GM18498 (cell line): ENCODE measurements around the gene HTR4.

ENCODE experiments used
- ATAC-seq: cut with Tn5 transposase; IDR thresholded peaks from one replicate; pipeline ENCODE4 v1.9.1; 2021; ENCODE audit warnings: mild to moderate bottlenecking, moderate library complexity; ENCODE audit not compliant: unreplicated experiment

The HTR4 gene

DNA sequence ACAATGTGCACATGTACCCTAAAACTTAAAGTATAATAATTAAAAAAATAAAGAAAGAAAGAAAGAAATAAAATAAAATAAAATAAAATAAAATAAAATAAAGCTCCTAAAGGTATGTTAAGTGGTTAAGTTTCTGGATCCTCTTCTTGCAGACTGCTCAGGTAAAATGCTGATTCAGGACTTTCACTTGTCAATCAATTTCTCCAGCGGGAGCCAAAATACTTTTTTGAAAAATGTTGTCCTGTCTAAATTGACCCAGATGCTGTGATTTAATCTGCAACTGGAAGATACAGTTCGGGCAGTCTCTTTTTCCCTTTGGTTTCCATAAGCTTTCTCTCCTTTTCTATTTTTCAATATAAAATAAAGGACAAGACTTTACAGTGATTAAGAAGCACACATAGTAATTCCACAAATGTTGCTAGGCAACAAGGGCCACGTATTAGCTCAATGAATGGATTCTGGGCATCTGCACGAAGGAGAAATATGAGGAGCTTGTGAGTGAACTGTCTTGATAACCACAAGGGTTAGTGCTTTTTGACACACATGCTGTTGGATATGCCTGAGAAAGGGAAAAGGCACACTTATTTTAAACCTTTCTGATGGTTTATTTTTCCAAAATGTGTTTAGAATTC is 38.6 kb downstream of the HTR4 start:
- ATAC-seq: no peak

DNA sequence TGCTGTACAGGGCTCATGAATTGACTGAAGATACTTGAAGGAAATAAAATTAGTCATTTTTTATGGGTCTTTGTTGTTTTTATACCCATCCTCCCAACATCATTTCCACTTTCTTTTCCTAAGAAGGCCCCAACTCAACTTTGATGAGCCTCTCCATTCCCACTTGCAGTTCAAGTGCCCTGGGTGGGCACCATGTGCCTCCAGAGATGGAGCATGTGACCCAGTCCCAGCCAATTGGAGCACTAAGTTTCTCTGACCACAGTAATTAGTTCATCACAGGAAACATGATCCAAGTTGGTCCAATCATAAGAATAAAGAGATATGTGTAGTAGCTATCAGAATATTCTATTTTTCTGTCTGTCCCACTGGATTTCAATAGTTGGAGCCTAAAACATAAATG is 46.9 kb downstream of the HTR4 start:
- ATAC-seq: no peak

DNA sequence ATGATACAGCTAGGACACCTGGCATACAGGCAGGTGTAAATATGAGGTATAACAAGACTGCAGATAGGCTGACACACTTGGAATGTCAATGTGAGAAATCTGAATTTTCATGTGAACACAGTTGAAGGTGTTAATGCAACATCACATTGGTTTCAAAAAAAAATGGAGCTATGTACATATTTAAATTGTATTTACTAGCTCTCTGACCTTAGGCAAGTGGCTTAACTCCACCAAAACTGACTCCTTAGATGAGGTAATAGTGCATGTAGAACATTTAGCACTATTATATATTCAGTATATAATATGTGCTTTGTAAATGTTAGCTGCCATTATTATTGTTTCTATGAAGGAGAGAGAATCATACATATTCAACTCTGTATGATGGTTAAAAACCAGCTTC is 48.0 kb downstream of the HTR4 start:
- no peak for ATAC-seq

DNA sequence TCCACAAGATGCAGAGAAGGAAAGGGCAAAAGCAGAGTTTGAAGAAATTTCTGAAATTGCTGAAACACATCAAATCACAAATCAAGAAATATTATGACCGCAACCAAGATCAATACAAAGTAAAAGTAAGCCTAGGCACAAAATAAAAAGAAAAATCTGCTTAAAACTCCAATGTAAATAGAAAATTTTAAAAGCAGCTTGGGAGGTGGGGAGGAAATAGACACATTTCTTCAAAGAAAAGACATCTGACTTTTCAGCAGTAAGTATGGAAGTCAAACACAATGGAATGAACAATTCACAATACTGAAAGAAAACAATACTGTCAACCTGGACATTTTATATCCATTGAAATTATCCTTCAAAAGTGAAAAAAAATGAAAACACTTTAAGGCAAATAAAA is 55.1 kb downstream of the HTR4 start:
- ATAC-seq: no peak

DNA sequence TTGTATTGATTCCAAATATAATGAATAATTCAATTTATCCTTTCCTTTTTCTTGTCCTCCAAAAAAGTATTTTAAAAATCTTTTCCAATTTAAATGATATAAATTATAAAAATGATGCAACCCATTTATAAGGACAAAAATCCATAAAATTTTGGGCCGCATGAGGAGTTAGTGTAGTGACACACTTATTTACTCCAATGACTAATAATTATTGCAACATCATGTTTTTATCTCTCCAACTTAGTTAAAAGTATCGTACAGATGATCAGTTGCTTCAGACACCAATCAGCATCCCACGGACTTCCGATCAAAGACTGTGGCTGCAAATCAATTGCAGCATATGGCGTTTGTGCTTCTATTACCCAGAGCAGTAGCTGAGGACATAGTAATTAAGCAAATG is 58.6 kb downstream of the HTR4 start:
- no peak for ATAC-seq

DNA sequence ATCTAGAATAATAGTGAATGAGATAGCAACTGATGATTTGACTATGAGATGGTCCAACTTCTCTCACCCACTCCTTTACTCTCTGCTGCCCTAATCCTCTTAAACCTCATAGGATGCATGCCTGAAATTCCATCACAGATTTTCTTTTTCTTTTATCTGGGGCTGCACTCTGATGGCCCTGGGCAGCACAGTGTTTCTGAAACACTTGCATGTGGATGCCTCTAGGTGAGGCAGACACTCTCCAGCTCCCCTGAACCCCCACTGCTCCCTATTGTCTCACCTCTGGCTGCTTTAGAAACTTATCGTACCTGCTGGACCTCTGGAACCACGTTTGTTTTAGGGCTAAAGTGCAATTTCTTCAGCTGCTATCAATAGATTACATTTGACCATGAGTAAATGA is 67.5 kb downstream of the HTR4 start:
- no peak for ATAC-seq

DNA sequence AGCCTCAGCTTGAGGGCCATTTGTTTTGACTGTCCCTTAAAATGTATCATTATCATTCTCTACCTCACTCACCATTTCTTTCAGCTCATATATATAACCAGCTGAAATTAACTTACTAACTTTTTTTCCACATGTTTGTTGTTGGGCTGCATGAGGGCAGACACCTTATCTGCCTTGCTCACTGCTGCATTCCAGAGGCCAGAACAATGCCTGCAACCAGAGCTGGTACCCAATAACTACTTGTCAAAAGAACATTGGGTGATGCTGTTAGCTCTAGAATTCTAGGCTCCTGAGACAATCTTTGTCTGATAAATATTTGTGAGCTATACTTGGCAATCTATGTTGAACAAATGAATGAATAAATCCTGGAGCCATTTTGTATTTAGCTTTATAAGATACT is 68.3 kb downstream of the HTR4 start:
- no peak for ATAC-seq

DNA sequence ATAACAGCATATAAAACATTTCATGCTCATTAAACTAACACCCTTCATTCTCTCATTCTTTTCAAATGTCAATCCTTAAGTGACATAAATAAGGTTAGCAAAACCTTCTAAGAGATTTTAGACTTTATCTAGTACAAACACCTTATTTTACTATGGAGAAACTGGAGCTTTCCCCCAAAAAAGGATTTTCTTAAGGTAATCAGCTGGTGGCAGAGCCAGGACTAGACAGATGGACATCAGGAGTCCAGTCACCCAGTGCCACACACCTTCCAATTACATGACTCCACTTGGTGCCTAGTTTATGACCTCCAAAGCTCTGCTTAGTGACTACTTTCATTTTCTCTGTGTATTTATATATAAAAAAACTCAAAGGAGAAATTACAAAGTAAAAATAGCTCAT is 70.2 kb downstream of the HTR4 start:
- ATAC-seq: no peak

DNA sequence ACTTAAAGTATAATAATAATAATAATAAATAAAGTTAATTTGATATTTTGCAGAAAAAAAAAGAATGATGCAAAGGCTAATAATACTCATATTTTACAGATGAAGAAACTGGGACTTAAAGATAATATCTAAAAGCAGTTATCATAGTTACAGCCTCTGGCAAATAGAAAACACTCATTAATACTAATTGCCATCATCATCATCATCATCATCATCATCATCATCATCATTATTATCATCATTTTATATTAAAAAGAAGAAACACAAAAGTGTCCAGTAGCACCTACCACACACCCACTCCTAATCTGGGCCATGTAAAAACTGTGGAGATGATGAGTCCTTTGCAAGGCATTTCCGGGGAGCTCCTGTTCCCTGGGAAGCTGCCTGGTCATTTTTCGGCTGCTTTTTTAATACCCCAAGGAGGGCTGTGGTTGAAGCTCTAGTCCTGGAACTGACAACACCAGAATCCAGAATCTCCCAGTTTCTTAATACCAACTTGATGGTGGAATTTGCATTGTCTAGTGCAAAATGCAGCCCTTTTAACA is 70.8 kb downstream of the HTR4 start:
- no peak for ATAC-seq

DNA sequence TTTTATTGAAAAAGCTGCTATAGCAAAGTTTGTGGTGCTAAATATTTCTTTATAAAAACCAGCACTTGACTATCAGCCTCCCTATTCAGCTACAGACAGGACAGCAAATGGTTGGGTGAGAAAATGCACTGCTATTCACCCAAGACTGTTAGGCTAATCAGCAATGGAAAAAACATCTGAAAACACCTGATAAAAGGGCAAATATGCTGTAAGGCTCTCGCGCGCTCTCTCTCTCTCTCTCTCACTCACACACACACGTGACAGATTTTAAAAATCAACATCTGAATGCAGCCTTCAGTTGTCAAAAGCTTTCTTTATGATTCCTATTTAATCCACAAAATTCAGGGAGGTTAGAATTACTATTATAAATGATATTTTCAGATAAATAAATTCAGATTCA is 80.2 kb downstream of the HTR4 start:
- no peak for ATAC-seq

DNA sequence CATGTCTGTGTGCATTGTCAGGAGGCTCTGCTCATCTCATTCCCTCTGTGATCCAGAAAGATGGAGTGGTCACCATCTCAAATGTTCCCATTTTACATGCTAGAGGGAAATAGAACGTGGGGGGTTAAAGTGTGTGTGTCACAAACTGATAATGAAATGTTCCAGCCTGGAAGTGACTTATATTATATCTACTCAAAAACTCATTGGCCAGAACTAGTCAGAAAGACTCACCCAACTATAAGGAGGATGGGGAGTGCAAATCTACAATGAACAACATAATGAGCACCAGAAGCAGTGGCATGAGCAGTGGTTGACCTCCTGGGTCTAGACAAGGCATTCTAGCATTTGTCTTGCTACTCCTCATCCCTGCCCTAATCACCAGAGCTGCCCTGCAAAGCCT is 81.0 kb downstream of the HTR4 start:
- no peak for ATAC-seq

DNA sequence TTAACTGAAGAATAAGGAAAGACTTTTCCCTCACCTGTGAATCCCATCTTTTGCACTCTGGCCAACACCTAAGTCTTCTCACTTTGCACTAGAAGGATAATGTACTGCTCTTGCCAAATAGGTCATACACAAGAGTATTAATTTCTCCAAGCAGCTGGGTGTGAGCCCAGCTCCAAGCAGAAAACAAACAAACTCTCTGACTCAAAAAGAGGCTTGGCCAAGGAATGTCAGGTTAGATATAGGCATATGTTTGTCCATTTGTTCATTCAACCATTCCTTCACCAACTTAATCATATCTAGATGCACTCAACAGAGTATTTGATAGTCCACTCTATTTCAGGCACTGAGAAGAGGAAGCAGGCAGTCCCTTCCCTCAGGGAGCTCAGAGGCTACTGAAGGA is 84.4 kb downstream of the HTR4 start:
- ATAC-seq: no peak

DNA sequence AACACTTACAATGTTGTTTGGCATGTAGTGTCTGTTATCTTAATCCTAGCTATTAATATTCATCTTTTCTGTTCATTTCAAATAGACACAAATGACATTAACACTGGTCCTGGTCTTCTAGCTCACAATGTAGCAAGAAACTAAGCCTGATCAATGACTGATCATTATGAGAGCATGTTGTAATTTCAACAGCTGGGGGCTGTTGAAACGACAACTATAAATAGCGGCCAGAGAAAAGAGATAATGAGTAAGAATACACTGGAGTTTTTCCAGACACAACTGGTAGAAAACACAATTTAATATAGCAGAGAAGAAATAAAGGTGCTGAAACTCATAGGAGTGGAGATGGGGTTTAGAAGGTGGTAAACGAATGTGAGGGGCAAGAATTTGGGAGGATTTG is 89.2 kb downstream of the HTR4 start:
- no peak for ATAC-seq

DNA sequence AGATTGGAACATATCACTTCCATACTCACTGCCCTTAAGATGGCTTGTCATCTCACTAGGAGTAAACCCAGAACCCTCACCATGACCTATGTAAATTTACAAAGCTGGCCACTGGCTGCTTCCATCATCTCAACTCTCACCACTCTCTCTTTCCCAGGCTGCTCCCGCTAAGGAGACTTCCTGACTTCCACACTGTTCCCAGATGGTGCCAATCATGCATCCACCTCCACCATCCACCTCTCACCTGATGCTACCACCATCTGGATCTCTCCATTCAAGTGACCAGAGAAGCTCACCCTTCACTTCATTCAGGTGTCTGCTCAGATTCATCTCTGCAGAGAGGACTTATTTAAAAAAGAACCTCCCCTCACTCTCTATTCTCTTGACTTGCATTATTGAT is 91.3 kb downstream of the HTR4 start:
- ATAC-seq: no peak

DNA sequence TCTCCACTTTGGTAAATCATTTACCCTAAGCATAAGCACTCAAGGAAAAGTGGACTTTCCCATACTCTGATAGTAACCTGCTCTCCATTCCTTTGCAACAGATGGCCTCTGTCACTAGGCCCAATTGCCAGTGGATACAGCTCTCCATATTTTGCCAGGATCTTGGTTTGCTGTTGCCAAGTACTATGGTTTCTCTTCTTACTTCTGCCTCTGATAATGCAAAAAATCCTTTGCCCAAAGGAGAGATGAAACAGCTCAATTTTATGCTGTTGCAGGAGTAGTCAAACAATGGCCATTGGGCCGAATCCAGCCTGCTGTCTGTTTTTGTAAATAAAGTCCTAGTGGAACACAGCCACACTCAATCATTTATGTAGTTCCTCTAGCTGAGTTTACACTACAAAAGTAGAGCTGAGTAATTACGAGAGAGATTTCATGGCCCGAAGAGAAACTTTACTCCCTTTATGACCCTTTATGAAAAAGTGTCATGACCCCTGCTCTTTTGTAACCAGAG is 92.5 kb downstream of the HTR4 start:
- ATAC-seq: no peak

DNA sequence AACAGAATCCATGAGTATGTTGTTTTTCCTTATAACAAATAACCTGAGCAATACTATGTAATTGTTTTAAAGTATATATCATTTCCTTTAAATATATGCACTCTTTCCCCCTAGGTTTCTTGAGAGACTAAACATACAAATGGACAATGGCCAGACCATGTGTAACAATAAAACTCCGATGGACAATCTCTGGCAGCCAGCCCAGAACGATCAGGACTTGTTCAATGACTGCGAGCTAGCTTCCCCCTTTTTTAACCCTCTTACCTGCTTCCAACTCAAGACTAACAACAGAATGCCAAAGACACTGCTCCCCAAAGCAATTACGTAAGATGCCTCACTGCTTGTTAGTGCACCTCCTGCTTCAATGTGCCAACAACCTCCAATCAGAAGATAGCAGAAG is 94.9 kb downstream of the HTR4 start:
- no peak for ATAC-seq

DNA sequence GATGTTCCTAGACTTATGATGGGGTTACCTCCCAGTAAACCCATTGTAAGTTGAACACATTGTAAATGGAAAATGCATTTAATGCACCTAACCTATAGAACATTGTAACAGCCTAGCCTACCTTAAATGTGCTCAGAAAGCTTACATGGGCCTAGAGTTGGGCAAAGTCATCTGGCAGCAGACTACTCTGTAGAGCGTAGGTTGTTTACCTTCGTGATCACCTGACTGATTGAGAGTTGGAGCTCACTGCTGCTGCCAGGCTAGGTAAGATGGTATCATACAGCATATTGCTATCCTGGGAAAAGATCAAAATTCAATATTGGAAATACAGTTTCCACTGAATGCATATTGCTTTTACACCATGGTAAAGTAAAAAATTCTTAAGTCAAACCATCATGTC is 95.4 kb downstream of the HTR4 start:
- ATAC-seq: no peak

DNA sequence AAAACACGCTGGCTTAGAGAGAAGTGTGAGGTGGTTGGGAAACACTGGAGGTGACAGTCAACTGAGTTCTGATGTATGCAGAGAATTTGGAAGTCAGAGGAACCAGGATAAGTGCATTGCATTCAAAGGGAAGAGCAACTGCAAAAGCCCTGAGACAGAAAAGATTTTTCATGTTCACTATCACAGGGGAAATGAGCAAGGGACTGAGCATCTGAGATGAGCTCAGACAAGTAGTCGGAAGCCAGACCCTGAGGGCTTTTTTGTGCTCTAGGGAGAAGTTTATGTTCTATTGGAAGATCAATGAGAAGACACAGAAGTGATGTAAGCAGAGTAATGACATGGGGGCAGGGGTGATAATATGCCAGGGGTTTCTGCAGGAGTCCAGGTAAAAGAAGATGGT is 97.5 kb downstream of the HTR4 start:
- no peak for ATAC-seq

DNA sequence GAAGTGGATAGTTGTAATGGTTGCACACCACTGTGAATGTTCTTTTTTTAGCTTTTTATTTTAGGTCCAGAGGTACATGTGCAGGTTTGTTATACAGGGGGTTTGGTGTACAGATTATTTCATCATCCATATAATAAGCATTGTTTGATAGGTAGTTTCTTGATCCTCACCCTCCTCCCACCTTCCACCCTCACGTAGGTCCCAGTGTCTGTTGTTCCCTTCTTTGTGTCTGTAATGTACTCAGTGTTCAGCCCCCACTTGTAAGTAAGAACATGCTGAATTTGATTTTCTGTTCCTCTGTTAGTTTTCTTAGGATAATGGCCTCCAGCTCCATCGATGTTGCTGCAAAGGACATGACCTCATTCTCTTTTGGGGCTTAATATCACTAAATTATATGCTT is 99.7 kb downstream of the HTR4 start:
- no peak for ATAC-seq

DNA sequence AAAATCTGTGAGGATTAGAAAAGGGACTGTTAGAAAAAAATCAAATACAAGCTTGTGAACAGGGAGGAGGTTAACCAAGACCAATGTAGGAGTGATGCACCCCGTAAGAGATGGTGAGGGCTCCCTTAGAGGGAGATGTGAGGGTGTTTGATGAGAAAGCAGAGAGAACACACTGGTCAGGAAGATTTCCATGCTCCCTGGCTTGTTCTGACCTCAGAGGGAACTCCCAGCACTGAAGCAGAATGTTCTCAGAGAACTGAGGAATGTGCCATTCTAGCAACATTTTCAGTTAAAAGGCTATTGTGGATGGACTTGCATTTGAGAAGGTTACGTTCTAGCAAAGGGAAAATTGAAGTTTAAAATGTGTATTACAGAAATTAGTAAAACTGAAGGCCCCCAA is 110.6 kb downstream of the HTR4 start:
- ATAC-seq: no peak

DNA sequence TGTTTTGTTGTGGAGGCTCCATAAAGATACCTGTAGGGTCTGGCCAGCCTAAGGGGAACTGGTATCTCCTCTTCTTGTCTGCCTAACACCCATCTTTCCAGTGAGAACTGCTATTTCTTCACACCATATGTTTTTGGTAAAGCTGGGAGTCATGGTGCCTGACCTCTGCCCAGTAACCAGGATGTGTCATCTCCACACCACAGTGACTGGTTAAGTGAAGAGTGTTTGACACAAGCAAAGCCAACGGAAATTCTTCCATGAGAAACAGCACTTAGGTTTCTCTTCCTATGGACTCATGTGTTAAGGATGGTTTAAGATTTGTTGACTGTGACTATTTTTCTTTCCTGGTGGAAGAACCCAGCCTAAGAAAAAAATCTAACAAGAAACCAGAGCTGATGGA is 111.5 kb downstream of the HTR4 start:
- ATAC-seq: no peak

DNA sequence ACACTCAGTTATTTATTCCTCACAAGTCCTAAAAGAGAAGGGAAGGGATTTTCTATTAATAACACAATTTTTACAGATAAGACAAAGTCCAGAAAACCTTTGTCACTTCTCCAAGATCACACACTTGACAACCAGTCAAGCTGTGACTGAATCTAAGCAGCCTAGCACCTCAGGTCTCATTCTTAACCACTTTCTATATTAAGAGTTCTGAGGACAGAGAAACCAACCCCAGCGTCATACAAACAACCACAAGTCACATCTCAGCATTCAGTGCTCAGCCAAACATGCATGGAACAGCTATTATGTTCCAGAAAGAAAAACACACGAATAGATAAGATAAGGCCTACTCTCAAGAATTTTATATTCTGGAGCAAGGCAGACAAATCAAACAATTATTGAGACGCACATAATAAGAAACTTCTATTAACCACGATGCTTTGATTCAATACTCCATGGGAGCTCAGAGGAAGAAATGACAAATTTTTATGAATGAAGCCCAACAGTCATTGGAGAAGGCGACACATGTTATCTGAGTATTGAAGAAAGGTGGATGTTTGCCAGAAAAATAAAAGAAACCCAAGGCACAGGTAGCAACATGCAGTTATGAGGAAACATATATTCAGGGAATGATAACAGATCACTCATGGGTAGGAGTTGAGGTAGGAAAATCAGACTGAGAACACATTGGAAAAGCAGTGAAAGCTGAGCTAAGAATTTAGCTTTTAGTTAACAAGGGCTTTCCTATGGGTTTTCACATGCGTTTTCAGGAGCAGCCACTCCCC is 113.1 kb downstream of the HTR4 start:
- ATAC-seq: peak; percentile 71
